ENCODE measurements around the gene FAM50B. TPM values are rescaled to one million over a fixed set of nuclear protein-coding genes. Genes with fewer than 3 reads are reported as not detected.

Gene FAM50B, protein sequence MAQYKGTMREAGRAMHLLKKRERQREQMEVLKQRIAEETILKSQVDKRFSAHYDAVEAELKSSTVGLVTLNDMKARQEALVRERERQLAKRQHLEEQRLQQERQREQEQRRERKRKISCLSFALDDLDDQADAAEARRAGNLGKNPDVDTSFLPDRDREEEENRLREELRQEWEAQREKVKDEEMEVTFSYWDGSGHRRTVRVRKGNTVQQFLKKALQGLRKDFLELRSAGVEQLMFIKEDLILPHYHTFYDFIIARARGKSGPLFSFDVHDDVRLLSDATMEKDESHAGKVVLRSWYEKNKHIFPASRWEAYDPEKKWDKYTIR
- 4.9 to 6.3 TPM (median 6.0 TPM) in 5 replicates for total RNA-seq (2022; extraction: Qiagen RNA extraction)

DNA sequence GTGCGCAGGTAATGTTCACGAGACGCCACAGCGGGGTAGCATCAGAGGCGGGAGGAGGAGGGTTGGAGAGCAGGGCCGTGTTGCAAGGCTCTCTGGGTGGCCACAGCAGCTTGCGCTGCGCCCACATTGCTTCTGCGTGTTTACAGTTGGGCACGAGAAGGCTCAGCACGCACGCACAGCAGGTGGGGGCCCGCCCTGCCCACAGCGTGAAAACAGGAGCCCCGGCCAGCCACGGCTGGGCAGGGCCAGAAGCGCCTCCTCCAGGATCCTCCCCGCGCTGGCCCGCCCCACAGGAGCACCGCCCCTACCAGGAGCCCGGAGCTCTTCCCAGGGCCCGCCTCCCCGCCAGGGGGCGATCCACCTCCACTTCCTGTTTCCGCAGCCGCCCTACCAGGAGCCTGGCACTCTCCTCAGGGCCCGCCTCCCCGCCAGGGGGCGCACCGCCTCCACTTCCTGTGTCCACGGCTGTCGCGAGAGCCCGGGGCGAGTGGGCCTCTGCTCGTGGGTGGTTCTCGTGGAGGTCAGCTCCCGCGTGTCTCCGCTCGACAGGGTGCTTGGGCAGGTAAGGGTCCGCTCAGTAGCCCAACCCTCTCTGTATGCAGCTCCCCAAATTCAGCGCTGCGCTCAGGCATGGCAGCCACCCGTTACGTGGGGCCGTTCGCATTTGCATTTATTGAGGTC lies at the start of gene FAM50B:
FAM50B (plus strand) TSS at position 449 of the 681 bp plus-strand sequence. CDS start 439 bp downstream, outside the sequence.

Other genes starting within 250 kb of the FAM50B start
- 17.0 to 25.3 TPM (median 20.2 TPM) in 5 replicates for gene PXDC1, start 97.7 kb upstream of the FAM50B start, total RNA-seq (2022; extraction: Qiagen RNA extraction)
- not detected in 5 replicates for gene FAM217A, start 229.8 kb downstream of the FAM50B start, total RNA-seq (2022; extraction: Qiagen RNA extraction)

All from A549 treated with Hydrocortisone at 1 μM for 4 hours (cell line).